NCI-H1436 treated with DMSO at 0.1 percent for 48 hours (cell line): Measurements from ENCODE around the gene DSCAM.
"Not testable (repeated sequence)": the region's sequence is repeated elsewhere in the genome, so short reads cannot be mapped to it uniquely, and the experiment has no call there.

Experiments used
- DNase-seq: peaks from one replicate; lab custom pipeline; 2025; lab: John Stamatoyannopoulos, UW

Gene DSCAM

GRCh38 chr21:40049931-40050290, 797.0 kb downstream of the DSCAM start:
- no peak for DNase-seq

GRCh38 chr21:40049031-40049930, 797.7 kb downstream of the DSCAM start:
- peak; percentile 62 for DNase-seq

GRCh38 chr21:40047993-40048730, 798.8 kb downstream of the DSCAM start:
- no peak for DNase-seq

- no peak for DNase-seq
Measured at GRCh38 chr21:40047211-40047610, 799.7 kb downstream of the DSCAM start.

- no peak for DNase-seq
Measured at GRCh38 chr21:40043866-40044265, 803.1 kb downstream of the DSCAM start.

- DNase-seq = no peak
Measured at GRCh38 chr21:40043423-40043822, 803.5 kb downstream of the DSCAM start.

- no peak for DNase-seq
Measured at GRCh38 chr21:40041446-40041845, 805.5 kb downstream of the DSCAM start.

- not testable (repeated sequence) for DNase-seq
Measured at GRCh38 chr21:40033156-40033782, 813.7 kb downstream of the DSCAM start.

GRCh38 chr21:40029888-40030287, 817.1 kb downstream of the DSCAM start:
- DNase-seq = no peak

- DNase-seq = not testable (repeated sequence)
Measured at GRCh38 chr21:40028393-40028792, 818.6 kb downstream of the DSCAM start.

- no peak for DNase-seq
Measured at GRCh38 chr21:40021558-40022351, 825.2 kb downstream of the DSCAM start.

- DNase-seq = no peak
Measured at GRCh38 chr21:40020651-40021050, 826.3 kb downstream of the DSCAM start.

GRCh38 chr21:40018871-40019475, 828.0 kb downstream of the DSCAM start:
- DNase-seq = peak; percentile 35

- DNase-seq = no peak
Measured at GRCh38 chr21:40016667-40017066, 830.3 kb downstream of the DSCAM start.

- no peak for DNase-seq
Measured at GRCh38 chr21:40016234-40016633, 830.7 kb downstream of the DSCAM start.

- DNase-seq = no peak
Measured at GRCh38 chr21:40015818-40016217, 831.1 kb downstream of the DSCAM start.

GRCh38 chr21:40014394-40014793, 832.6 kb downstream of the DSCAM start:
- no peak for DNase-seq

GRCh38 chr21:40013001-40013735, 833.8 kb downstream of the DSCAM start:
- DNase-seq = no peak

- no peak for DNase-seq
Measured at GRCh38 chr21:40011371-40011770, 835.6 kb downstream of the DSCAM start.

GRCh38 chr21:40002978-40003377, 844.0 kb downstream of the DSCAM start:
- DNase-seq = no peak
